Measurements from ENCODE around the gene NRL.

The NRL gene

GRCh38 chr14:24114532-24115421 lies at the start of gene NRL, which contains the start of gene DCAF11:
Gene NRL (minus strand): TSS chr14:24114949. CDS start chr14:24082848, 32,101 bp downstream.
Gene DCAF11 (plus strand): TSS chr14:24114777. CDS start chr14:24115595, 818 bp downstream.
- Histone ChIP-seq H3K4me1 (ENCODE audit: control insufficient read depth, insufficient read depth, low read length) (peaks cover 15% of the 10 kb centered on the region), H3K9me3 (ENCODE audit: control insufficient read depth, low read length) (no peaks in the 10 kb centered on the region), H3K4me3 (ENCODE audit: low read length) (peak within 1 kb of the TSS; percentile 87), H3K9ac (ENCODE audit: low read length) (peak within 1 kb of the TSS; percentile 95), H3K36me3 (ENCODE audit: control insufficient read depth, insufficient read depth, low read length, severe bottlenecking) (peaks cover 27% of the 10 kb centered on the region), H3K27me3 (replicated peaks; ENCODE audit: control insufficient read depth, insufficient read depth, low read length) (no peaks in the 10 kb centered on the region)
- peak; percentile 99 for DNase-seq (ENCODE audit: low read depth)

- Histone ChIP-seq H3K4me3 (ENCODE audit: low read length) (peak overlapping the region; percentile 92), H3K27me3 (replicated peaks; ENCODE audit: control insufficient read depth, insufficient read depth, low read length) (no peaks in the 10 kb centered on the region), H3K9ac (ENCODE audit: low read length) (peak overlapping the region; percentile 96), H3K36me3 (ENCODE audit: control insufficient read depth, insufficient read depth, low read length, severe bottlenecking) (peaks cover 71% of the 10 kb centered on the region), H3K9me3 (ENCODE audit: control insufficient read depth, low read length) (no peaks in the 10 kb centered on the region), H3K4me1 (ENCODE audit: control insufficient read depth, insufficient read depth, low read length) (peaks cover 13% of the 10 kb centered on the region)
- DNase-seq (ENCODE audit: low read depth), result no peak
These were observed 47.3 kb upstream of the NRL start for GRCh38 chr14:24162093-24162492.

GRCh38 chr14:24160850-24161804 lies 46.4 kb upstream of the NRL start, which contains the start of gene IRF9:
Gene IRF9 (plus strand): TSS chr14:24161265. CDS start chr14:24162145, 880 bp downstream.
- peak within 1 kb of the TSS; percentile 92 for H3K4me3 ChIP-seq (ENCODE audit: low read length)
- H3K9ac ChIP-seq (ENCODE audit: low read length), result peak within 1 kb of the TSS; percentile 96
- peak; percentile 97 for DNase-seq (ENCODE audit: low read depth)
- H3K9me3 ChIP-seq (ENCODE audit: control insufficient read depth, low read length), result no peaks in the 10 kb centered on the region
- peaks cover 71% of the 10 kb centered on the region for H3K36me3 ChIP-seq (ENCODE audit: control insufficient read depth, insufficient read depth, low read length, severe bottlenecking)
- H3K27me3 ChIP-seq (replicated peaks; ENCODE audit: control insufficient read depth, insufficient read depth, low read length), result no peaks in the 10 kb centered on the region
- H3K4me1 ChIP-seq (ENCODE audit: control insufficient read depth, insufficient read depth, low read length), result peaks cover 13% of the 10 kb centered on the region

GRCh38 chr14:24160499-24160849 lies 45.7 kb upstream of the NRL start:
- H3K36me3 ChIP-seq (ENCODE audit: control insufficient read depth, insufficient read depth, low read length, severe bottlenecking), result peaks cover 71% of the 10 kb centered on the region
- H3K4me1 ChIP-seq (ENCODE audit: control insufficient read depth, insufficient read depth, low read length), result peaks cover 13% of the 10 kb centered on the region
- no peak for DNase-seq (ENCODE audit: low read depth)

GRCh38 chr14:24159777-24160498 lies 45.2 kb upstream of the NRL start:
- no peaks in the 10 kb centered on the region for H3K9me3 ChIP-seq (ENCODE audit: control insufficient read depth, low read length)
- H3K4me1 ChIP-seq (ENCODE audit: control insufficient read depth, insufficient read depth, low read length), result peaks cover 13% of the 10 kb centered on the region
- no peaks in the 10 kb centered on the region for H3K27me3 ChIP-seq (replicated peaks; ENCODE audit: control insufficient read depth, insufficient read depth, low read length)
- H3K4me3 ChIP-seq (ENCODE audit: low read length), result no peak overlapping the region
- H3K36me3 ChIP-seq (ENCODE audit: control insufficient read depth, insufficient read depth, low read length, severe bottlenecking), result peaks cover 71% of the 10 kb centered on the region
- no peak overlapping the region for H3K9ac ChIP-seq (ENCODE audit: low read length)
- DNase-seq (ENCODE audit: low read depth), result no peak

More at GRCh38 chr14:24160499-24160849, 45.7 kb upstream of the NRL start:
- no peaks in the 10 kb centered on the region for H3K9me3 ChIP-seq (ENCODE audit: control insufficient read depth, low read length)
- no peak overlapping the region for H3K4me3 ChIP-seq (ENCODE audit: low read length)
- no peak overlapping the region for H3K9ac ChIP-seq (ENCODE audit: low read length)
- H3K27me3 ChIP-seq (replicated peaks; ENCODE audit: control insufficient read depth, insufficient read depth, low read length), result no peaks in the 10 kb centered on the region

- H3K27me3 ChIP-seq (replicated peaks; ENCODE audit: control insufficient read depth, insufficient read depth, low read length), result no peaks in the 10 kb centered on the region
- no peaks in the 10 kb centered on the region for H3K9me3 ChIP-seq (ENCODE audit: control insufficient read depth, low read length)
- no peak for DNase-seq (ENCODE audit: low read depth)
- no peak overlapping the region for H3K4me3 ChIP-seq (ENCODE audit: low read length)
- peaks cover 12% of the 10 kb centered on the region for H3K4me1 ChIP-seq (ENCODE audit: control insufficient read depth, insufficient read depth, low read length)
- H3K9ac ChIP-seq (ENCODE audit: low read length), result no peak overlapping the region
- H3K36me3 ChIP-seq (ENCODE audit: control insufficient read depth, insufficient read depth, low read length, severe bottlenecking), result peaks cover 62% of the 10 kb centered on the region
These were observed 42.6 kb upstream of the NRL start for GRCh38 chr14:24157331-24157730.

- peaks cover 7% of the 10 kb centered on the region for H3K4me1 ChIP-seq (ENCODE audit: control insufficient read depth, insufficient read depth, low read length)
- DNase-seq (ENCODE audit: low read depth), result no peak
- H3K9me3 ChIP-seq (ENCODE audit: control insufficient read depth, low read length), result no peaks in the 10 kb centered on the region
- H3K27me3 ChIP-seq (replicated peaks; ENCODE audit: control insufficient read depth, insufficient read depth, low read length), result no peaks in the 10 kb centered on the region
- peaks cover 67% of the 10 kb centered on the region for H3K36me3 ChIP-seq (ENCODE audit: control insufficient read depth, insufficient read depth, low read length, severe bottlenecking)
- no peak overlapping the region for H3K4me3 ChIP-seq (ENCODE audit: low read length)
- H3K9ac ChIP-seq (ENCODE audit: low read length), result no peak overlapping the region
These were observed 42.1 kb upstream of the NRL start for GRCh38 chr14:24156840-24157239.

GRCh38 chr14:24155100-24155499 lies 40.4 kb upstream of the NRL start:
- Histone ChIP-seq H3K9ac (ENCODE audit: low read length) (no peak overlapping the region), H3K36me3 (ENCODE audit: control insufficient read depth, insufficient read depth, low read length, severe bottlenecking) (peaks cover 77% of the 10 kb centered on the region)

GRCh38 chr14:24151404-24152080 lies 36.8 kb upstream of the NRL start:
- Histone ChIP-seq H3K9me3 (ENCODE audit: control insufficient read depth, low read length) (no peaks in the 10 kb centered on the region), H3K4me1 (ENCODE audit: control insufficient read depth, insufficient read depth, low read length) (peaks cover 10% of the 10 kb centered on the region), H3K4me3 (ENCODE audit: low read length) (no peak overlapping the region), H3K36me3 (ENCODE audit: control insufficient read depth, insufficient read depth, low read length, severe bottlenecking) (peaks cover 60% of the 10 kb centered on the region), H3K9ac (ENCODE audit: low read length) (no peak overlapping the region), H3K27me3 (replicated peaks; ENCODE audit: control insufficient read depth, insufficient read depth, low read length) (no peaks in the 10 kb centered on the region)
- no peak for DNase-seq (ENCODE audit: low read depth)

More at GRCh38 chr14:24155100-24155499, 40.4 kb upstream of the NRL start:
- no peaks in the 10 kb centered on the region for H3K4me1 ChIP-seq (ENCODE audit: control insufficient read depth, insufficient read depth, low read length)
- no peaks in the 10 kb centered on the region for H3K9me3 ChIP-seq (ENCODE audit: control insufficient read depth, low read length)
- H3K4me3 ChIP-seq (ENCODE audit: low read length), result no peak overlapping the region
- H3K27me3 ChIP-seq (replicated peaks; ENCODE audit: control insufficient read depth, insufficient read depth, low read length), result no peaks in the 10 kb centered on the region
- DNase-seq (ENCODE audit: low read depth), result no peak

- Histone ChIP-seq H3K4me3 (ENCODE audit: low read length) (no peak overlapping the region), H3K27me3 (replicated peaks; ENCODE audit: control insufficient read depth, insufficient read depth, low read length) (no peaks in the 10 kb centered on the region), H3K9me3 (ENCODE audit: control insufficient read depth, low read length) (no peaks in the 10 kb centered on the region), H3K36me3 (ENCODE audit: control insufficient read depth, insufficient read depth, low read length, severe bottlenecking) (peaks cover 56% of the 10 kb centered on the region), H3K9ac (ENCODE audit: low read length) (no peak overlapping the region), H3K4me1 (ENCODE audit: control insufficient read depth, insufficient read depth, low read length) (peaks cover 13% of the 10 kb centered on the region)
- no peak for DNase-seq (ENCODE audit: low read depth)
These were observed 36.2 kb upstream of the NRL start for GRCh38 chr14:24150993-24151392.

All from adipocyte (in vitro differentiated cells).